Lung (tissue), 12 donors: Measurements from ENCODE around the gene TPO. TPM values are rescaled to one million over a fixed set of nuclear protein-coding genes. Genes with fewer than 3 reads are reported as not detected.

Source experiments
- ATAC-seq: fragments of 200-7000 bp; cut with Tn5 transposase; one replicate; pipeline ENCODE4 v1.9.1; 2020; ENCODE audit warnings: moderate number of reproducible peaks; ENCODE audit not compliant: insufficient read depth, low FRiP score
- DNase-seq, 3 donors: peaks; one replicate each; pipeline ENCODE4 v3.0.0-alpha.2; 2013 to 2017
- H3K27ac ChIP-seq, 2 donors: one replicate each; pipeline ENCODE4 v1.5.1; 2013; ENCODE audit warnings: mild to moderate bottlenecking in 2 of 2, moderate library complexity in 2 of 2, control low read depth in 1 of 2, inconsistent platforms in 1 of 2, low read depth in 1 of 2, low read length in 1 of 2
- H3K27me3 ChIP-seq, 3 donors: one replicate each; pipeline ENCODE4 v1.5.1; 2013; ENCODE audit warnings: low read length in 2 of 3; ENCODE audit not compliant: control insufficient read depth in 3 of 3, insufficient read depth in 3 of 3
- H3K36me3 ChIP-seq, 4 donors: one replicate each; pipeline ENCODE4 v1.5.1; 2013; ENCODE audit warnings: low read length in 4 of 4, mild to moderate bottlenecking in 1 of 4, moderate library complexity in 1 of 4; ENCODE audit not compliant: control insufficient read depth in 4 of 4, insufficient read depth in 4 of 4
- H3K4me1 ChIP-seq, 5 donors: one replicate each; pipeline ENCODE4 v1.5.1; 2013; ENCODE audit warnings: low read length in 5 of 5, mild to moderate bottlenecking in 2 of 5, moderate library complexity in 1 of 5; ENCODE audit not compliant: control insufficient read depth in 5 of 5, insufficient read depth in 5 of 5
- H3K4me3 ChIP-seq: one replicate; pipeline ENCODE4 v1.5.1; 2013; ENCODE audit warnings: mild to moderate bottlenecking, control low read depth, moderate library complexity
- H3K9ac ChIP-seq, 2 donors: one replicate each; pipeline ENCODE4 v1.5.1; 2013; ENCODE audit warnings: low read length in 2 of 2, control low read depth in 1 of 2; ENCODE audit not compliant: insufficient read depth in 1 of 2
- H3K9me3 ChIP-seq, 4 donors: one replicate each; pipeline ENCODE4 v1.5.1; 2013; ENCODE audit warnings: low read length in 3 of 4, mild to moderate bottlenecking in 1 of 4, moderate library complexity in 1 of 4; ENCODE audit not compliant: control insufficient read depth in 4 of 4, insufficient read depth in 3 of 4
- WGBS, 2 donors: extraction: QIAGEN DNeasy Blood & Tissue Kit; methylation state at CpG; one replicate each; pipeline ENCODE4 v1.1.7; 2013; 5-methylcytosine and 5-hydroxymethylcytosine counted together
- polyA plus RNA-seq, 2 donors: library from polyadenylated mRNA; stranded (reverse); fragments of 200-250 nt; gene quantifications; one replicate each; pipeline ENCODE4 v1.2.1, GENCODE V29; 2013
- total RNA-seq, 2 donors: library from RNA; depleted of rRNA in 1 of 2; stranded (reverse); fragments of >200 nt in 1 of 2; gene quantifications; one replicate each; pipeline ENCODE4 v1.2.1, GENCODE V29; 2014 to 2021
- TF ChIP-seq, protein P1 (sequence below): IDR thresholded peaks from 2 replicates; pipeline ENCODE4 v1.5.1; 2012; ENCODE audit warnings: mild to moderate bottlenecking; ENCODE audit errors: control extremely low read depth, extremely low read depth
- donor health status: control.
- donor health status: control.
- donor health status: Bipolar disorder and iron deficiency.
- donor health status: healthy.
- donor health status: DM: yes; HTN: yes; CAD: no.

The TPO gene
- total and polyA plus RNA-seq, 4 donors, result 0.17 to 0.31 TPM; not detected in 2

DNA sequence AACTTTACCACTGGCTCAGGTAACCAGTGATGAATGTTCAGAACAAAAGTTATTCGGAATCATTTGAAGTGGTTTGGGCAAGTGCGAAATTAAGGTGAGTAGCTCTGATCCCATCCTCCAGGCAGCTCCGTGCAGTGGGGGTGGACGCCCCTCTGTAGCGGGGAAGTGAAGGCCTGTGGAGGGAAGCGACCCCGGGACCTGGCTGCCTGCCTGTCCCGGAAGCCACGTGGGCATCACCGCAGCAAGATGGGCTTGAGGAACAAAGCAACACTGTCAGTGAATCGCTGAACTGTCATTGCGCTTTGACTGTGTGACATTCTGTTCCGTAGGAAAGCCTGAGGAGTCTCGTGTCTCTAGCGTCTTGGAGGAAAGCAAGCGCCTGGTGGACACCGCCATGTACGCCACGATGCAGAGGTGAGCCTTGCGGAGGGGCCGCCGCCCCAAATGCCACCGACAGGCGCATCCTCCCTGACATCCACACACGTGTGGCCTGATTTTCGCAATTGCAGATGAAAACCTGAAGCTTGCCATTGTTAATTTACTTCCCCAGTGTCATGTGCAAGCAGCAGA, 9.5 kb downstream of the TPO start:
- WGBS, 2 donors, result 85 to 87% methylated on average over 26 of the region's 26 CpGs
- DNase-seq, result no peak
- ATAC-seq, result no peak
- Histone ChIP-seq H3K9me3 (peaks cover 0 to 4% (median 0%) of the 10 kb centered on the region in 4 donors), H3K4me3 (no peak overlapping the region), H3K27me3 (no peaks in the 10 kb centered on the region), H3K9ac (no peak overlapping the region), H3K36me3 (no peaks in the 10 kb centered on the region), H3K27ac (no peak overlapping the region), H3K4me1 (no peaks in the 10 kb centered on the region)
- TF ChIP-seq, protein P1, sequence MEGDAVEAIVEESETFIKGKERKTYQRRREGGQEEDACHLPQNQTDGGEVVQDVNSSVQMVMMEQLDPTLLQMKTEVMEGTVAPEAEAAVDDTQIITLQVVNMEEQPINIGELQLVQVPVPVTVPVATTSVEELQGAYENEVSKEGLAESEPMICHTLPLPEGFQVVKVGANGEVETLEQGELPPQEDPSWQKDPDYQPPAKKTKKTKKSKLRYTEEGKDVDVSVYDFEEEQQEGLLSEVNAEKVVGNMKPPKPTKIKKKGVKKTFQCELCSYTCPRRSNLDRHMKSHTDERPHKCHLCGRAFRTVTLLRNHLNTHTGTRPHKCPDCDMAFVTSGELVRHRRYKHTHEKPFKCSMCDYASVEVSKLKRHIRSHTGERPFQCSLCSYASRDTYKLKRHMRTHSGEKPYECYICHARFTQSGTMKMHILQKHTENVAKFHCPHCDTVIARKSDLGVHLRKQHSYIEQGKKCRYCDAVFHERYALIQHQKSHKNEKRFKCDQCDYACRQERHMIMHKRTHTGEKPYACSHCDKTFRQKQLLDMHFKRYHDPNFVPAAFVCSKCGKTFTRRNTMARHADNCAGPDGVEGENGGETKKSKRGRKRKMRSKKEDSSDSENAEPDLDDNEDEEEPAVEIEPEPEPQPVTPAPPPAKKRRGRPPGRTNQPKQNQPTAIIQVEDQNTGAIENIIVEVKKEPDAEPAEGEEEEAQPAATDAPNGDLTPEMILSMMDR, result no peak

- TF ChIP-seq, protein P1, result no peak
- no peaks in the 10 kb centered on the region for H3K36me3 ChIP-seq
- H3K27ac ChIP-seq, result no peak overlapping the region
- H3K9me3 ChIP-seq, result peaks cover 0 to 7% (median 0%) of the 10 kb centered on the region in 4 donors
- WGBS, 2 donors, result 92 to 95% methylated on average over 3 of the region's 3 CpGs
- ATAC-seq, result no peak
- H3K4me3 ChIP-seq, result no peak overlapping the region
- H3K27me3 ChIP-seq, result no peaks in the 10 kb centered on the region
- DNase-seq, result no peak
- H3K9ac ChIP-seq, result no peak overlapping the region
- peaks cover 0 to 1% (median 0%) of the 10 kb centered on the region in 5 donors for H3K4me1 ChIP-seq
Observed at GRCh38 chr2:1427086-1427485, 13.8 kb downstream of the TPO start.

DNA sequence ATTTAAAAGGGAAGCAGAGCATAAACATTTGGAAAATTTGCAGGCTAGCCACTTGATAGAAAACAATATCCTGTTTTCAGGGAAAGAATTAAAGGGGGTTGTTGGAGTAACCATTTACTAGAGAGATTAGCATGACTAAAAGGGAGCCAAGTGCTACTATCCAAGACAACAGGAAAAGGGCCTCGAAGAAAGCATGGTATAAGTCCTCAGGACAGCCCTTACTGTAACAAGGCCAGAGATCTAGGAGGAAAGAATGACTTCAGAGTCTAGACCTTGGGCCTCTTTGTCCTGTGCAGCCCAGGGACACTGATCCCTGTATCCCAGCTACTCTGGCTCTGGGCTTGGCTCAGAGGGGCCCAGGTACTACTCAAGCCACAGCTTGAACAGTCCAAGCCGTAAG, 16.6 kb downstream of the TPO start:
- TF ChIP-seq, protein P1, result no peak
- no peak overlapping the region for H3K9ac ChIP-seq
- H3K27ac ChIP-seq, result no peak overlapping the region
- peaks cover 0 to 7% (median 0%) of the 10 kb centered on the region in 4 donors for H3K9me3 ChIP-seq
- DNase-seq (no peak), ATAC-seq (no peak)
- no peak overlapping the region for H3K4me3 ChIP-seq
- peaks cover 0 to 1% (median 0%) of the 10 kb centered on the region in 5 donors for H3K4me1 ChIP-seq
- H3K36me3 ChIP-seq, result no peaks in the 10 kb centered on the region
- H3K27me3 ChIP-seq, result no peaks in the 10 kb centered on the region
- 87 to 88% methylated on average over 2 of the region's 2 CpGs for WGBS, 2 donors

- Histone ChIP-seq H3K4me1 (peaks cover 0 to 1% (median 0%) of the 10 kb centered on the region in 5 donors), H3K9ac (no peak overlapping the region), H3K36me3 (no peaks in the 10 kb centered on the region), H3K27ac (no peak overlapping the region), H3K9me3 (peaks cover 0 to 7% (median 0%) of the 10 kb centered on the region in 4 donors), H3K4me3 (no peak overlapping the region), H3K27me3 (no peaks in the 10 kb centered on the region)
- 85 to 86% methylated on average over 2 of the region's 2 CpGs for WGBS, 2 donors
- DNase-seq, result no peak
- no peak for ATAC-seq
- TF ChIP-seq, protein P1, result no peak
Observed at GRCh38 chr2:1430491-1430890, 17.2 kb downstream of the TPO start.
